ENCODE results near the gene PLA2G4D. TPM values are rescaled to one million over a fixed set of nuclear protein-coding genes. Genes with fewer than 3 reads are reported as not detected.

Gene PLA2G4D
- total and polyA plus RNA-seq, 2 donors (not counting 3 experiments of a cell fraction or from before 2014, with no cell fraction given): not detected

DNA sequence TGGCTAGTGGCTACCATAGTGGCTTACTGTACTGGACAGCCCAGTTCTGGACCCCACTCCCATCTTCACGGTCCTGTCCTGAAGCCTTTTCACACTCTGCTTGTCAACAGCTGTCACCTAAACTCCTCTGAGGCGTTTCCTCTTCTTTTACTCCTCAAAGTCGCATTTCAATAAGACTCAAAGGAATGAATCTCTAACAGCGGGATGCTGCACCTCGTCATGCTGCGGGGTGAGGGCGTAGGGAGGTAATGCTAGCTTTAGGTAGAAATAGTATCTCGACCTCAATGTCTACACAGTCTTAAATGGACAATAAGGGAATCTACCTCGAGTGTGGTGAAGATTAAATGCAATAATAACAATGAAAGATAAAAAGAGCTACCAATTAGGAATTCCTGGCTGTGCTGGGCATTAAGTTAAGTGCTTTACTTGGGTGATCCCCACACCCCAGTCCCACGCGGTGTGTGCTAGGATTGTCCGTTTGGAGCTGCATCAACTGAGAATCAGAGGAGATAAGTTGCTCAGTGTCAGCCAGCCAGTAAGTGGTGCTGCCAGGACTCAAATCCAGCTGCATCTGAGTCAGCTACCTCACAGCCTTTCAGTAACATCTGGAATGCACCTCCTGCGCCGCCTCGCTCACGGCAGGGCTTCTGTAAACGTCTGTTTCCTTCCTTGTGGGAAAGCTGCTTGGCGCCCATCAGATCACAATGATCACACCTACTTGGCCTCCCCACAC lies 14.0 kb downstream of the PLA2G4D start:
- intact Hi-C loops (cut with micrococcal nuclease): no loop called here

More for the DNA sequence above, 14.0 kb downstream of the PLA2G4D start:
- dilution Hi-C loops (cut with MboI; ENCODE audit: extremely low pct_ligation_motif_present, low sequenced_read_pairs): no loop called here
- FAIRE-seq: no peak
- POLR2A ChIA-PET: no interaction called here
- Histone ChIP-seq H3K36me3 (ENCODE audit: control insufficient read depth in 2 of 2, extremely low read depth in 1 of 2, insufficient read depth in 2 of 2, low read length in 2 of 2) (no peaks in the 10 kb centered on the region), H3K4me3 (replicated peaks in 1 of 3; ENCODE audit: insufficient read depth in 1 of 3, low read depth in 1 of 3, low read length in 3 of 3) (no peak overlapping the region), H3K9ac (replicated peaks; ENCODE audit: extremely low read depth, insufficient read depth, low read length) (no peak overlapping the region), H4K20me1 (replicated peaks; ENCODE audit: control insufficient read depth, extremely low read depth, insufficient read depth, low read length) (no peaks in the 10 kb centered on the region), H3K4me1 (ENCODE audit: control insufficient read depth, extremely low read depth, insufficient read depth, low read length) (no peaks in the 10 kb centered on the region), H3K79me2 (ENCODE audit: control insufficient read depth, insufficient read depth, low read length) (no peaks in the 10 kb centered on the region), H3K27ac (ENCODE audit: insufficient read depth, low read depth, low read length) (no peak overlapping the region), H3K4me2 (ENCODE audit: insufficient read depth, low read length) (no peak overlapping the region), H2AFZ (ENCODE audit: low read depth, low read length) (no peak overlapping the region), H3K9me3 (replicated peaks; ENCODE audit: control insufficient read depth, insufficient read depth, low read length) (no peaks in the 10 kb centered on the region), H3K9me1 (replicated peaks; ENCODE audit: control insufficient read depth, extremely low read depth, insufficient read depth, low read length) (no peaks in the 10 kb centered on the region), H3K27me3 (ENCODE audit: control insufficient read depth in 2 of 2, insufficient read depth in 2 of 2, low read length in 2 of 2) (peaks cover 3 to 7% of the 10 kb centered on the region in 2 experiments)
- no peak for DNase-seq (ENCODE audit: low read depth, low spot score)
- no peak for TF ChIP-seq EZH2 (IDR thresholded peaks at IDR 0.05; ENCODE audit: borderline replicate concordance, low read depth, low read length, severe bottlenecking)
- TF ChIP-seq POLR2AphosphoS5 (IDR thresholded peaks at IDR 0.05; ENCODE audit: insufficient read depth, low read depth, low read length): no peak
- TF ChIP-seq FOS (IDR thresholded peaks at IDR 0.05; ENCODE audit: borderline replicate concordance, insufficient read depth, low read length): no peak
- TF ChIP-seq MYC (IDR thresholded peaks at IDR 0.05; ENCODE audit: low read depth, low read length): no peak
- no peak for TF ChIP-seq GATA2 (IDR thresholded peaks at IDR 0.05; ENCODE audit: insufficient read depth, insufficient read length, low read depth, low read length)
- TF ChIP-seq POLR2A (IDR thresholded peaks at IDR 0.05; ENCODE audit: low read depth, low read length): no peak
- TF ChIP-seq JUN (IDR thresholded peaks at IDR 0.05; ENCODE audit: borderline replicate concordance, insufficient read depth, insufficient read length, low read depth): no peak
- TF ChIP-seq, protein P1, sequence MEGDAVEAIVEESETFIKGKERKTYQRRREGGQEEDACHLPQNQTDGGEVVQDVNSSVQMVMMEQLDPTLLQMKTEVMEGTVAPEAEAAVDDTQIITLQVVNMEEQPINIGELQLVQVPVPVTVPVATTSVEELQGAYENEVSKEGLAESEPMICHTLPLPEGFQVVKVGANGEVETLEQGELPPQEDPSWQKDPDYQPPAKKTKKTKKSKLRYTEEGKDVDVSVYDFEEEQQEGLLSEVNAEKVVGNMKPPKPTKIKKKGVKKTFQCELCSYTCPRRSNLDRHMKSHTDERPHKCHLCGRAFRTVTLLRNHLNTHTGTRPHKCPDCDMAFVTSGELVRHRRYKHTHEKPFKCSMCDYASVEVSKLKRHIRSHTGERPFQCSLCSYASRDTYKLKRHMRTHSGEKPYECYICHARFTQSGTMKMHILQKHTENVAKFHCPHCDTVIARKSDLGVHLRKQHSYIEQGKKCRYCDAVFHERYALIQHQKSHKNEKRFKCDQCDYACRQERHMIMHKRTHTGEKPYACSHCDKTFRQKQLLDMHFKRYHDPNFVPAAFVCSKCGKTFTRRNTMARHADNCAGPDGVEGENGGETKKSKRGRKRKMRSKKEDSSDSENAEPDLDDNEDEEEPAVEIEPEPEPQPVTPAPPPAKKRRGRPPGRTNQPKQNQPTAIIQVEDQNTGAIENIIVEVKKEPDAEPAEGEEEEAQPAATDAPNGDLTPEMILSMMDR (IDR thresholded peaks at IDR 0.05; ENCODE audit: extremely low read depth in 1 of 2, insufficient read depth in 1 of 2, low read depth in 1 of 2, low read length in 2 of 2): no peak
- TF ChIP-seq, protein P2, sequence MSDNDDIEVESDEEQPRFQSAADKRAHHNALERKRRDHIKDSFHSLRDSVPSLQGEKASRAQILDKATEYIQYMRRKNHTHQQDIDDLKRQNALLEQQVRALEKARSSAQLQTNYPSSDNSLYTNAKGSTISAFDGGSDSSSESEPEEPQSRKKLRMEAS (IDR thresholded peaks at IDR 0.05; ENCODE audit: insufficient read depth, insufficient read length): no peak
- CTCF ChIA-PET: interaction anchor here (0.7 to 1.8 kb wide), 12 partner anchors 9 to 91 kb away, joined by 3 to 6 read pairs (median 3); no protein-coding TSS in a partner anchor
- no TSS peak for BruUV-seq (replicated peaks)
